ENCODE measurements around the gene VRK1. TPM values are rescaled to one million over a fixed set of nuclear protein-coding genes. Genes with fewer than 3 reads are reported as not detected.

VRK1 gene
- polyA plus RNA-seq, 1 of the 3 experiments (the other 2 are of a cell fraction), result 9.1 TPM

DNA sequence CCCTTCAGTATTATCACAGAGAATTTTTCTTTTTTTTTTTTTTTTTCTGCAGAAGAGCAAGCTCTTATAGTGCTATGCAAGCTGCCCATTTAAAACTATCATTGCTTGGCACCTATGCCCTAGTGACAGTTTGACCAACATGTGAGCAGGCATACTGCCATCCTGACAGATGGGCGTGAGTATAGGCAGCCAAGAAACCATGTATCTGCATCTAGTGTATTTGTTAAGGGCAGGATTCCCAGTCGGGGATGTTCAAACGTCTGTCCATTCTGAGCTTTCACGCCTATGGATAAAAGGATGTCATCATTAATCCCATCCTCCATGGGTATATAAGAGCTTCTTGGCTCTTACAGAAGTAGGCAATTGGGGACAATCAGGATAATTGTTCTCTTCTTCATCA, 8.8 kb downstream of the VRK1 start:
- TF ChIP-seq, protein P1, sequence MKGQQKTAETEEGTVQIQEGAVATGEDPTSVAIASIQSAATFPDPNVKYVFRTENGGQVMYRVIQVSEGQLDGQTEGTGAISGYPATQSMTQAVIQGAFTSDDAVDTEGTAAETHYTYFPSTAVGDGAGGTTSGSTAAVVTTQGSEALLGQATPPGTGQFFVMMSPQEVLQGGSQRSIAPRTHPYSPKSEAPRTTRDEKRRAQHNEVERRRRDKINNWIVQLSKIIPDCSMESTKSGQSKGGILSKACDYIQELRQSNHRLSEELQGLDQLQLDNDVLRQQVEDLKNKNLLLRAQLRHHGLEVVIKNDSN (IDR thresholded peaks at IDR 0.05; ENCODE audit: borderline replicate concordance, low read depth), result no peak
- TF ChIP-seq, protein P2, sequence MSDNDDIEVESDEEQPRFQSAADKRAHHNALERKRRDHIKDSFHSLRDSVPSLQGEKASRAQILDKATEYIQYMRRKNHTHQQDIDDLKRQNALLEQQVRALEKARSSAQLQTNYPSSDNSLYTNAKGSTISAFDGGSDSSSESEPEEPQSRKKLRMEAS (IDR thresholded peaks at IDR 0.05; ENCODE audit: low read depth), result no peak
- TF ChIP-seq USF2 (IDR thresholded peaks at IDR 0.05; ENCODE audit: borderline replicate concordance, low read depth, low read length) (no peak), NRF1 (IDR thresholded peaks at IDR 0.05; ENCODE audit: low read depth, low read length) (no peak), PBX3 (IDR thresholded peaks at IDR 0.05) (no peak), MEF2A (IDR thresholded peaks at IDR 0.05; ENCODE audit: borderline replicate concordance, low read depth) (no peak), POLR2AphosphoS5 (IDR thresholded peaks at IDR 0.05; ENCODE audit: low read depth, low read length) (no peak), MXI1 (IDR thresholded peaks at IDR 0.05; ENCODE audit: low read depth, low read length) (no peak), NFIC (IDR thresholded peaks at IDR 0.05; ENCODE audit: borderline replicate concordance) (no peak), JUND (IDR thresholded peaks at IDR 0.05) (no peak), YY1 (IDR thresholded peaks at IDR 0.05; ENCODE audit: low read depth) (no peak), ELF1 (IDR thresholded peaks at IDR 0.05) (no peak), SIN3A (IDR thresholded peaks at IDR 0.05; ENCODE audit: borderline replicate concordance, low read depth, low read length) (no peak)
- TF ChIP-seq, protein P3, sequence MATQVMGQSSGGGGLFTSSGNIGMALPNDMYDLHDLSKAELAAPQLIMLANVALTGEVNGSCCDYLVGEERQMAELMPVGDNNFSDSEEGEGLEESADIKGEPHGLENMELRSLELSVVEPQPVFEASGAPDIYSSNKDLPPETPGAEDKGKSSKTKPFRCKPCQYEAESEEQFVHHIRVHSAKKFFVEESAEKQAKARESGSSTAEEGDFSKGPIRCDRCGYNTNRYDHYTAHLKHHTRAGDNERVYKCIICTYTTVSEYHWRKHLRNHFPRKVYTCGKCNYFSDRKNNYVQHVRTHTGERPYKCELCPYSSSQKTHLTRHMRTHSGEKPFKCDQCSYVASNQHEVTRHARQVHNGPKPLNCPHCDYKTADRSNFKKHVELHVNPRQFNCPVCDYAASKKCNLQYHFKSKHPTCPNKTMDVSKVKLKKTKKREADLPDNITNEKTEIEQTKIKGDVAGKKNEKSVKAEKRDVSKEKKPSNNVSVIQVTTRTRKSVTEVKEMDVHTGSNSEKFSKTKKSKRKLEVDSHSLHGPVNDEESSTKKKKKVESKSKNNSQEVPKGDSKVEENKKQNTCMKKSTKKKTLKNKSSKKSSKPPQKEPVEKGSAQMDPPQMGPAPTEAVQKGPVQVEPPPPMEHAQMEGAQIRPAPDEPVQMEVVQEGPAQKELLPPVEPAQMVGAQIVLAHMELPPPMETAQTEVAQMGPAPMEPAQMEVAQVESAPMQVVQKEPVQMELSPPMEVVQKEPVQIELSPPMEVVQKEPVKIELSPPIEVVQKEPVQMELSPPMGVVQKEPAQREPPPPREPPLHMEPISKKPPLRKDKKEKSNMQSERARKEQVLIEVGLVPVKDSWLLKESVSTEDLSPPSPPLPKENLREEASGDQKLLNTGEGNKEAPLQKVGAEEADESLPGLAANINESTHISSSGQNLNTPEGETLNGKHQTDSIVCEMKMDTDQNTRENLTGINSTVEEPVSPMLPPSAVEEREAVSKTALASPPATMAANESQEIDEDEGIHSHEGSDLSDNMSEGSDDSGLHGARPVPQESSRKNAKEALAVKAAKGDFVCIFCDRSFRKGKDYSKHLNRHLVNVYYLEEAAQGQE (IDR thresholded peaks at IDR 0.05; ENCODE audit: low read depth, low read length), result no peak
- TF ChIP-seq, protein P4, sequence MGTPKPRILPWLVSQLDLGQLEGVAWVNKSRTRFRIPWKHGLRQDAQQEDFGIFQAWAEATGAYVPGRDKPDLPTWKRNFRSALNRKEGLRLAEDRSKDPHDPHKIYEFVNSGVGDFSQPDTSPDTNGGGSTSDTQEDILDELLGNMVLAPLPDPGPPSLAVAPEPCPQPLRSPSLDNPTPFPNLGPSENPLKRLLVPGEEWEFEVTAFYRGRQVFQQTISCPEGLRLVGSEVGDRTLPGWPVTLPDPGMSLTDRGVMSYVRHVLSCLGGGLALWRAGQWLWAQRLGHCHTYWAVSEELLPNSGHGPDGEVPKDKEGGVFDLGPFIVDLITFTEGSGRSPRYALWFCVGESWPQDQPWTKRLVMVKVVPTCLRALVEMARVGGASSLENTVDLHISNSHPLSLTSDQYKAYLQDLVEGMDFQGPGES (IDR thresholded peaks at IDR 0.05; ENCODE audit: low read depth, low read length), result no peak
- POLR2A ChIA-PET, result no interaction called here
- H4K20me1 ChIP-seq (ENCODE audit: insufficient read depth), result peaks cover 3% of the 10 kb centered on the region; the same call in 1 of the 2 replicates
- H2AFZ ChIP-seq (ENCODE audit: low read depth), result no peak overlapping the region
- no peaks in the 10 kb centered on the region for H3K9me2 ChIP-seq
- peaks cover 95% of the 10 kb centered on the region for H3K79me2 ChIP-seq (ENCODE audit: insufficient read depth)
- peaks cover 0 to 5% of the 10 kb centered on the region in 2 experiments; a peak in 3 of 4 replicates for H3K4me1 ChIP-seq (ENCODE audit: control insufficient read depth in 1 of 2, insufficient read depth in 2 of 2, low read depth in 1 of 2, low read length in 1 of 2)
- CTCF ChIA-PET, result interaction anchor here (0.8 kb wide), 1 partner anchor 16 kb away, joined by 3 read pairs; no protein-coding TSS in a partner anchor
- no peak overlapping the region for H3K9ac ChIP-seq
- H3K4me2 ChIP-seq, result no peak overlapping the region
- no peaks in the 10 kb centered on the region for H3K36me3 ChIP-seq (replicated peaks in 1 of 2; ENCODE audit: control insufficient read depth in 1 of 2, insufficient read depth in 2 of 2, low read length in 1 of 2)
- WGBS (ENCODE audit: low lambda C conversion rate), result 88% methylated on average over 4 of the region's 4 CpGs
- DNase-seq, result no peak
- no peak overlapping the region for H3K27ac ChIP-seq (ENCODE audit: low read depth in 2 of 2, low read length in 1 of 2)
- no peaks in the 10 kb centered on the region for H3K9me3 ChIP-seq
- no peak overlapping the region for H3K4me3 ChIP-seq (ENCODE audit: low read depth in 2 of 2, low read length in 1 of 2)
- no peaks in the 10 kb centered on the region for H3K27me3 ChIP-seq (ENCODE audit: insufficient read depth)
- peaks cover 2% of the 10 kb centered on the region for H3F3A ChIP-seq (replicated peaks; ENCODE audit: insufficient read depth)

Measured in SK-N-SH (cell line).